CD4-positive, alpha-beta memory T cell (primary cell): ENCODE data around the gene MED15. TPM values are rescaled to one million over a fixed set of nuclear protein-coding genes. Genes with fewer than 3 reads are reported as not detected.

Source experiments
- CTCF ChIA-PET: fragments of 350-600 bp; sonication (Branson Sonifier 250); formaldehyde crosslinking; loops from one replicate; lab custom pipeline; 2021; ENCODE audit warnings: inconsistent platforms; ENCODE audit not compliant: partially characterized antibody; lab: Charles Lee
- POLR2A ChIA-PET: fragments of 350-600 bp; sonication (Branson Sonifier 250); formaldehyde crosslinking; loops from one replicate; lab custom pipeline; 2021; ENCODE audit not compliant: partially characterized antibody; lab: Charles Lee
- DNase-seq, 5 donors: peaks; one replicate each; pipeline versions ENCODE4 v3.0.0 to v3.0.0-alpha.2; 2020 to 2022; ENCODE audit warnings: mixed read lengths in 1 of 5
- H3K27ac ChIP-seq: one replicate; pipeline ENCODE4 v1.7.0; 2013; ENCODE audit warnings: low read depth, low read length
- H3K27me3 ChIP-seq: 2 replicates; pipeline ENCODE4 v1.7.0; 2013; ENCODE audit warnings: mild to moderate bottlenecking, low read length, moderate library complexity; ENCODE audit not compliant: insufficient read depth
- H3K36me3 ChIP-seq: 2 replicates; pipeline ENCODE4 v1.7.0; 2013; ENCODE audit warnings: mild to moderate bottlenecking, low read length, moderate library complexity; ENCODE audit not compliant: insufficient read depth
- H3K4me1 ChIP-seq: 2 replicates; pipeline ENCODE4 v1.7.0; 2013; ENCODE audit warnings: mild to moderate bottlenecking, low read length, moderate library complexity; ENCODE audit not compliant: insufficient read depth
- H3K4me3 ChIP-seq, 2 donors: one replicate each; pipeline ENCODE4 v1.7.0; 2013; ENCODE audit warnings: low read length in 2 of 2, mild to moderate bottlenecking in 1 of 2
- H3K9me3 ChIP-seq, 2 donors: one replicate each; pipeline ENCODE4 v1.7.0; 2013; ENCODE audit warnings: low read length in 2 of 2, control low read depth in 1 of 2; ENCODE audit not compliant: control insufficient read depth in 1 of 2
- H3K27ac Mint-ChIP-seq, 7 donors: one replicate each; pipeline ENCODE4 v1.8.0; 2020 to 2021; ENCODE audit warnings: mixed read lengths in 7 of 7, mild to moderate bottlenecking in 6 of 7, inconsistent platforms in 3 of 7, moderate library complexity in 3 of 7
- H3K27me3 Mint-ChIP-seq, 2 donors: one replicate each; pipeline ENCODE4 v1.8.0; 2020 to 2021; ENCODE audit warnings: mixed read lengths in 2 of 2
- H3K36me3 Mint-ChIP-seq, 2 donors: one replicate each; pipeline ENCODE4 v1.8.0; 2020 to 2021; ENCODE audit warnings: mixed read lengths in 2 of 2, inconsistent platforms in 1 of 2, mild to moderate bottlenecking in 1 of 2
- H3K4me1 Mint-ChIP-seq, 4 donors: one replicate each; pipeline ENCODE4 v1.8.0; 2020 to 2021; ENCODE audit warnings: mixed read lengths in 4 of 4, mild to moderate bottlenecking in 1 of 4
- H3K4me3 Mint-ChIP-seq, 8 donors: one replicate each; pipeline ENCODE4 v1.8.0; 2020 to 2021; ENCODE audit warnings: mixed read lengths in 8 of 8, mild to moderate bottlenecking in 7 of 8, moderate library complexity in 6 of 8, inconsistent platforms in 3 of 8
- H3K9me3 Mint-ChIP-seq, 8 donors: one replicate each; pipeline ENCODE4 v1.8.0; 2020 to 2021; ENCODE audit warnings: mixed read lengths in 8 of 8, mild to moderate bottlenecking in 5 of 8, inconsistent platforms in 3 of 8, moderate library complexity in 1 of 8
- intact Hi-C: fragments of 100-400 bp; cut with micrococcal nuclease; formaldehyde crosslinking; loops from one replicate; pipeline ENCODE4 v1.15.1; 2023
- polyA plus RNA-seq, 2 donors: library from polyadenylated mRNA; unstranded; fragments of 300-500 nt; fragmentation: Illumina TruSeq; gene quantifications; one replicate each; pipeline ENCODE4 v1.2.3, GENCODE V29; 2021
- total RNA-seq, 2 experiments: library from RNA; stranded (reverse); gene quantifications; one replicate each; pipeline ENCODE4 v1.2.3, GENCODE V29; 2021

The MED15 gene
- total and polyA plus RNA-seq, 4 experiments from 2014 or later = 15.6 to 237 (median 156) TPM

DNA sequence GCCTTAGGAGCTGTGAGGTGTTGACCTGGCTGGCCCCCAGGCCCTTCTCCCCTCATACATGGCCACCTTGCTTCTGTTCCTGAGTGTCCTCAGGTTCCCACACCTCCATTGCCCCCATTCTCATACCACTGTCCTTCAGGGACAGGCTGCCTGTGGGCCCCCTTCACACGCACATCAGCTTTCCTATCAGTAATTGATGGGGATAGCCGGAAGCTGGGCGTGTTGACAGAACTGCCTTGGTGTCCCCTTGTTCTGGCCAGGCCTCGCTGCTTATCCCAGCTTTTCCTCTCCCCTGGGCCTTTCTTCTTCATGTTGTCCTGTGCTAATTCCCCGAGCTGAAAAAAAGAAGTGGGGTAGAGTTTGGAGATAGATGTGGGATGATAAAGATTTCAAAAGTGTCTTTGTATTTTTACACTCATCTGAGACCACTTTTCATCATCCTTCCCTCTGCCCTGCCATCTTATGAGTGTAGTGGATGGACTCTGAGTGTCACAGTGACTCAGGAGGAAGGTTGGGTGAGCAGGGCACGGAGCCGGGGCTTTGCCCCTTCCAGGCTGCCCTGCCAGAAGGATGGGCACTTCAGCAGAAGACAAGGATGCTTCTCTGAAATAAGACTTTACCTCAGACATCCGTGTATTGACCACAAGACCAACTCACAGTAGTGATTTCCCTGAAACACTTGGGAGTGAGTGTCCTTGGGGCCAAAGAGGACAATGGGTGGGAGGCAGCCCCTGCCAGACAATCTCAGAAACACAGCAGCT, 42.8 kb downstream of the MED15 start:
- Histone ChIP-seq H3K27me3 (no peaks in the 10 kb centered on the region), H3K4me1 (peaks cover 91% of the 10 kb centered on the region), H3K4me3 (peak overlapping the region in 1 of 2 donors; percentile 47), H3K36me3 (peaks cover 32% of the 10 kb centered on the region), H3K9me3 (no peaks in the 10 kb centered on the region), H3K27ac (peak overlapping the region; percentile 75)
- Mint-ChIP-seq H3K9me3 (peaks cover 0 to 2% (median 0%) of the 10 kb centered on the region in 8 donors), H3K27ac (peak overlapping the region; percentile 92 to 99 (median 98)), H3K4me3 (peak overlapping the region; percentile 84 to 89 (median 88)), H3K27me3 (no peaks in the 10 kb centered on the region), H3K36me3 (peaks cover 28 to 46% of the 10 kb centered on the region in 2 donors), H3K4me1 (peaks cover 59 to 91% (median 74%) of the 10 kb centered on the region in 4 donors)
- intact Hi-C loops = no loop called here
- ChIA-PET POLR2A (interaction anchor here (1.0 to 20.7 kb wide), 16 partner anchors 6 to 152 kb away, joined by 3 to 650 read pairs (median 6); partner anchors contain the start of gene MED15), CTCF (interaction anchor here (0.9 to 13.8 kb wide), 8 partner anchors 7 to 132 kb away, joined by 3 to 374 read pairs (median 6); partner anchors contain the start of gene MED15)
- DNase-seq = no peak

DNA sequence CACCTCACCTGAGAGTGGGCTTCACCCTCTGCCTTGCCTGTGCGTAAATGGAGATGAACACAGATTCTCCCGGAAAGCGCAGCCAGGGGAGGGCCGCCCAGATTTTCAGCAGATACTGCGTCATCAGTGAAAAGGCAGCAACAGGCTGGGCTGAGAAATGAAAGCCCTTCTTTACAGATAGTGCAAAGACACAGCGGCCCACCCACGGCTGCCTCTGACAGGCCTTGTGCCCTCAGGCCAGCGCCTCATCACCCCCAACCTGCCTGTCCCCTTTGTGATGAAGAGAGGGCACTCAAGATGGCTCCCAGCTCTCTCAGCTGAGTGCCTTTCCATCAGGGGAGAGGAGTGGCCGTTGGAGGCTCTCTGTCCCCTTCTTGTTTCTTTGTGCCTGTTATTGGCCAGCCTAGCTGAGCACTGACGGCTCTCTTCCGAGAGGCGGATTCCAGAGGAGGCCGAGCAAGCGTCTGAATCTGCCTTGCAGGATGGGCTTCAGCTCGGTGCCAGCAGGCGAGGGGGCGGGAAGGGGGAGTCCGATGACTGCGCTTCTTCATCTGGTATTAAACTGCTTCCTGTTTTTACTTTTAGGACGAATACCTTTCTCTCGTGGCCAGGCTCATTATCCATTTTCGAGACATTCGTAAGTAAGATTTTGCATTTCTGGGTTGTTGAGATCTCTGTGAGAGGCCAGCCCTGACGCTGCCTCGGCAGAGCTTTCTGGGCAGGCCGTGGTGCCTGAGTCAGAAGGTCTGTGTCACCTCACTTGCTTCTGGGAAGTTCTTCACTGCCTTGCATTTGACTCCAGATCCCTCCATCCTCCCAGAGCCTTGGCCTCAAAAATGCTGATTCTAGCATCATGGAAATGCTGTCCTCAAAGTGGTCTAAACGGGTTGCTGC, 43.7 kb downstream of the MED15 start:
- no peaks in the 10 kb centered on the region for H3K27me3 ChIP-seq
- peaks cover 33% of the 10 kb centered on the region for H3K36me3 ChIP-seq
- DNase-seq = peak; percentile 45 to 73 (median 57)
- peaks cover 91% of the 10 kb centered on the region for H3K4me1 ChIP-seq
- peak overlapping the region; percentile 84 to 89 (median 88) for H3K4me3 Mint-ChIP-seq
- peaks cover 57 to 92% (median 76%) of the 10 kb centered on the region in 4 donors for H3K4me1 Mint-ChIP-seq
- ChIA-PET CTCF (interaction anchor here (0.9 to 13.8 kb wide), 7 partner anchors 13 to 53 kb away, joined by 3 to 374 read pairs (median 3); partner anchors contain the start of gene MED15), POLR2A (interaction anchor here (0.7 to 20.7 kb wide), 12 partner anchors 16 to 152 kb away, joined by 3 to 650 read pairs (median 4); partner anchors contain the start of gene MED15)
- peaks cover 34 to 50% of the 10 kb centered on the region in 2 donors for H3K36me3 Mint-ChIP-seq
- H3K27ac Mint-ChIP-seq = peak overlapping the region; percentile 92 to 99 (median 98)
- peak overlapping the region; percentile 75 for H3K27ac ChIP-seq
- H3K4me3 ChIP-seq = peak overlapping the region; percentile 7 to 15
- H3K9me3 ChIP-seq = no peaks in the 10 kb centered on the region
- peaks cover 0 to 2% (median 0%) of the 10 kb centered on the region in 8 donors for H3K9me3 Mint-ChIP-seq
- no peaks in the 10 kb centered on the region for H3K27me3 Mint-ChIP-seq
- intact Hi-C loops = loop anchor here (1.0 kb wide), 2 partner anchors 18 to 44 kb away; partner anchors contain the start of gene MED15

DNA sequence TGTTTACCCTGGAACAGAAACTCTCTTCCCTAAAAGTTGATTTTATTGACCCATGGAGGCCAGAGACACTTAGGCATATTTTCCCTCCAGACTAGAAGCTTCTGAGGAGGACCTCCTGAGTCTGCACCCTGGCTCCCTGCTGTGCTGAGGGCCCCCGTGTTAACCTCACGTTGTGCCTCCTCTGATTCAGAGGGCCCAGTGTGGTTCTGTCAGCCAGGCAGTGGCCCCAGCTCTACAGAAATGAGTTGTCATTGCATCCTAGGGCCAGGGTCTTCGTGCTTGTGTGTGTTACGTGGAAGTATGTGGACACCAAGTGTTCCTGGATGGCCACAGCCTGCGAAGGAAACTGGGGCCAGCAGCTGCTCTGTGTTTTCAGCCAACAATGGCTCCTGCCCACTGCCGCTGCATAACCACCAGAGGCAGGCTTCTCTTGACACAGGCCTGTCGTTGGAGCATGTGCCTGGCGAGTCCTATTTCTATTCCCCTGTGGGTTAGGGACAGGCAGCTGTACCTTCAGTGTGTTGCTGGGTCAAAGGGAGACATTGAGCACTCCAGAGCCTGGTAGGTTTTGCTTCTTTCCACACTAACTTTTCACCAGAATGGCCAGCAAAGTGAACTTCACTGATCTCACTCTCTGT, 44.5 kb downstream of the MED15 start:
- Histone ChIP-seq H3K27ac (peak overlapping the region; percentile 75), H3K27me3 (no peaks in the 10 kb centered on the region), H3K36me3 (peaks cover 33% of the 10 kb centered on the region), H3K4me3 (peak overlapping the region; percentile 7 to 15), H3K9me3 (no peaks in the 10 kb centered on the region), H3K4me1 (peaks cover 92% of the 10 kb centered on the region)
- peaks cover 0 to 2% (median 0%) of the 10 kb centered on the region in 8 donors for H3K9me3 Mint-ChIP-seq
- peak overlapping the region; percentile 92 to 99 (median 98) for H3K27ac Mint-ChIP-seq
- H3K4me1 Mint-ChIP-seq = peaks cover 58 to 92% (median 79%) of the 10 kb centered on the region in 4 donors
- H3K27me3 Mint-ChIP-seq = no peaks in the 10 kb centered on the region
- peak in 2 of 5 donors; percentile 42 to 59 for DNase-seq
- H3K36me3 Mint-ChIP-seq = peaks cover 40 to 52% of the 10 kb centered on the region in 2 donors
- peak overlapping the region; percentile 84 to 89 (median 88) for H3K4me3 Mint-ChIP-seq
- intact Hi-C loops = loop anchor here (1.0 kb wide), 2 partner anchors 17 to 45 kb away; partner anchors contain the start of gene MED15
- CTCF ChIA-PET = interaction anchor here (0.9 to 13.8 kb wide), 7 partner anchors 14 to 134 kb away, joined by 3 to 374 read pairs (median 3); no protein-coding TSS in a partner anchor
- POLR2A ChIA-PET = interaction anchor here (0.7 to 20.7 kb wide), 12 partner anchors 15 to 151 kb away, joined by 3 to 650 read pairs (median 6); partner anchors contain the start of gene MED15

DNA sequence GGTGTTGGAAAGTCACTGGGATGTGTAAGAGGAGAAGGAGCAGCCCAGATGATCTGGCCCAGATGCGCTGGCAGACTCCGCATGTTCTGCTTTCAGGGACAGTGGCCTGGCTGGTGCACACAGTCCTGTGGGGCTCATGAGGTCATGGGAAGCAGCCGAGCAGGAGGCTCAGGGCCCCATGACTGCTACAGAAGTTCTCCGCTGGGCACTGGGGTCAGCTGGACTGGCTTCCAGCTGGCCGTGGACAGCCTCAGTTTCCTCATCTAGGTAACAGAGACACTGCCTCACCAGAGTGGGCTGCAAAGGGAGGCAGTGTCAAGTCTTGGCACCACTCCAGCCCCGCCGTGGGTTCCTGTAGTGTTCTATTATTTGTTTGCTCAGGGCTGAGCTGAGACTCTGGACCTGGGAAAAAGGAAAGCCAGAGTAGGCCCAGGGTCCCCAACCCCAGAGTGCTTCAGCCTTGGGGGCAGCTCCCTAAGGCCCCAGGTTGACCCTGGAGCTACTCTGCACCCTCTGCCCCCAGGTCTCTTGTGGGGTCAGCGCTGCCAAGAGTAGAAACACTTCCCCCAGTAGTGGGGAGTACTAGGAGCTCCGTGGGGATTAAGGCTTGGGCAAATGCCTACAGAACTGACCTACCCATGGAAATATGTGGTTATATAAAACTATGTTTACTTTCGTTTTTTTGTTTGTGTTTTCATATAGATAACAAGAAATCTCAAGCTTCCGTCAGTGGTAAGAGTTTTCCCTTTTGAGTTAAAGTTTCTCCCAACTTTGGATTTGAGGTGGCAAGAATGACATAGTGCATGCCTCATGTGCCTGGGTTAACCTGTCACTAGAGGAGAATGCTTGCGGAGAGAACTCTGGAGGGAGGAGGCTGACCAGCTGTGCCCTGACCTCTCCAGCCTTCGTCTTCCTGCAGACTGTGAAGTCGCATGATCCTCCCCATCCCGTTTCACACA, 45.3 kb downstream of the MED15 start:
- Histone ChIP-seq H3K4me3 (peak overlapping the region in 1 of 2 donors; percentile 15), H3K4me1 (peaks cover 100% of the 10 kb centered on the region), H3K27me3 (no peaks in the 10 kb centered on the region), H3K36me3 (peaks cover 33% of the 10 kb centered on the region), H3K9me3 (no peaks in the 10 kb centered on the region), H3K27ac (peak overlapping the region; percentile 75)
- DNase-seq = no peak
- Mint-ChIP-seq H3K27ac (peak overlapping the region; percentile 92 to 99 (median 98)), H3K9me3 (peaks cover 0 to 2% (median 0%) of the 10 kb centered on the region in 8 donors), H3K36me3 (peaks cover 47 to 60% of the 10 kb centered on the region in 2 donors), H3K4me3 (peak overlapping the region; percentile 84 to 89 (median 88)), H3K27me3 (no peaks in the 10 kb centered on the region), H3K4me1 (peaks cover 65 to 95% (median 84%) of the 10 kb centered on the region in 4 donors)
- intact Hi-C loops = no loop called here
- CTCF ChIA-PET = interaction anchor here (0.9 to 13.8 kb wide), 4 partner anchors 15 to 134 kb away, joined by 3 to 374 read pairs (median 4); no protein-coding TSS in a partner anchor
- POLR2A ChIA-PET = interaction anchor here (0.7 to 20.7 kb wide), 9 partner anchors 14 to 88 kb away, joined by 3 to 650 read pairs (median 6); partner anchors contain the start of gene MED15

DNA sequence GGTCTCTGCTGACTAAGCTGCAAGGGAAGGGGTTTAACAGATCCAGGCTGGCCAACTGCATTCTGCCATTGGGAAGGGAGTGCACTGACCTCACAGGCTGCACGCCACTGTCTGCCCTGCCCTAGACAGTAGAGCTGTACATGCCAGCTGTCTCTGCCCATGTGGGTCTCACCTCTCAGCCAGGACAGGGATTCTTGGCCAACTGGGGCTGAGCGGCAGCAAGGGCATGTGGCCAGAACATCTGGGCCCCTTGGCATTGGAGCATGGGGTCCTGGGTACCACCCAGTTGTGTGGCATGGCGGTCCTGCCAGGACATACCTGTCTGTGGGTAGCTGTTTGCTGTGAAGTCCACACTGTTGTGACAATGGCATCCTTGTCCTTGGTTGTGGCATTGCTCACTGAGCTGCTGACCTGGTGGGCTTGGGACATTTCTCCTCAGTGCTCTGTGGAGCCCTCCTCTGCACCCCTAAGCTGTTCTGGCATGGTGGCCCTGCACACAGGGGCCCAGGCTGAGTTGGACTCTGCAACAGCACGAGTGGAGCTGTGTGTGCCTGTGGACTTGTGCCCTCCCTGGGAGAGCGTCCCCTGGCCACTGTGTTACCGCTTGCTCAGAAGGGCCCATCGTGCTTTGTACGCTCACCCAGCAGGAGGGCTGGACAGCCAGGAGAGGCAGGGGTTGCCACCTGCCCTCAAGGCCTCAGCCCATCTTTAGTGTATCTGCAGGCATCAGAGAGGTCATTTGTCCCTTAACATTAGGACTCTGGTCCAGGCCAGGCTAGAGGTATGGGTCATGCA, 46.7 kb downstream of the MED15 start:
- ChIA-PET CTCF (interaction anchor here (13.8 kb wide), 1 partner anchor 14 kb away, joined by 374 read pairs; no protein-coding TSS in a partner anchor), POLR2A (interaction anchor here (0.7 to 20.7 kb wide), 4 partner anchors 13 to 90 kb away, joined by 3 to 650 read pairs (median 106); partner anchors contain the start of gene MED15)
- peak overlapping the region in 5 of 7 donors; percentile 66 to 98 (median 91) for H3K27ac Mint-ChIP-seq
- H3K9me3 Mint-ChIP-seq = peaks cover 0 to 11% (median 6%) of the 10 kb centered on the region in 8 donors
- Histone ChIP-seq H3K27ac (peak overlapping the region; percentile 14), H3K4me1 (peaks cover 100% of the 10 kb centered on the region), H3K9me3 (no peaks in the 10 kb centered on the region), H3K4me3 (no peak overlapping the region), H3K27me3 (no peaks in the 10 kb centered on the region), H3K36me3 (peaks cover 45% of the 10 kb centered on the region)
- peaks cover 68 to 99% (median 88%) of the 10 kb centered on the region in 4 donors for H3K4me1 Mint-ChIP-seq
- H3K36me3 Mint-ChIP-seq = peaks cover 61 to 72% of the 10 kb centered on the region in 2 donors
- no peak for DNase-seq
- H3K27me3 Mint-ChIP-seq = no peaks in the 10 kb centered on the region
- peak overlapping the region in 7 of 8 donors; percentile 20 to 92 (median 37) for H3K4me3 Mint-ChIP-seq
- intact Hi-C loops = no loop called here
